Caco-2 (cell line): Measurements from ENCODE around the gene THEM4. TPM values are rescaled to one million over a fixed set of nuclear protein-coding genes. Genes with fewer than 3 reads are reported as not detected.

Experiments
- BruUV-seq: library from RNA; stranded (reverse); fragments of 400-500 nt; replicated peaks from 2 replicates; lab custom pipeline; 2021; lab: Mats Ljungman, UMichigan
- CTCF ChIA-PET: fragments of 300-600 bp; sonication (Branson Sonifier 250); formaldehyde crosslinking; loops from one replicate; lab custom pipeline; 2022; ENCODE audit warnings: antibody characterized with exemption; lab: Charles Lee
- POLR2A ChIA-PET: fragments of 300-600 bp; sonication (Branson Sonifier 250); formaldehyde crosslinking; loops from one replicate; lab custom pipeline; 2022; ENCODE audit warnings: antibody characterized with exemption; lab: Charles Lee
- DNase-seq, 2 experiments: peaks; one replicate each; pipeline versions ENCODE4 v3.0.0 to v3.0.0-alpha.2; 2020 to 2022
- H3K27me3 ChIP-seq: replicated peaks from 2 replicates; pipeline ENCODE4 v1.6.0; 2011; ENCODE audit warnings: low read length; ENCODE audit not compliant: control insufficient read depth, insufficient read depth
- H3K36me3 ChIP-seq: 2 replicates; pipeline ENCODE4 v1.5.1; 2011; ENCODE audit warnings: low read length; ENCODE audit not compliant: control insufficient read depth, insufficient read depth
- H3K4me1 ChIP-seq: fragments of 250-450 bp; sonication (Bioruptor Pico); 2 replicates; pipeline ENCODE4 v1.5.1; 2020; ENCODE audit warnings: mild to moderate bottlenecking
- H3K4me3 ChIP-seq: 2 replicates; pipeline ENCODE4 v1.5.1; 2011; ENCODE audit warnings: low read depth, mild to moderate bottlenecking, control low read depth, low read length
- H3K9me3 ChIP-seq: fragments of 250-450 bp; sonication (Bioruptor Pico); 2 replicates; pipeline ENCODE4 v1.5.1; 2020; ENCODE audit warnings: mild to moderate bottlenecking, moderate library complexity
- H3K27ac Mint-ChIP-seq: one replicate; pipeline ENCODE4 v1.8.0; 2022; ENCODE audit warnings: mixed read lengths; ENCODE audit not compliant: unreplicated experiment
- H3K27me3 Mint-ChIP-seq: one replicate; pipeline ENCODE4 v1.8.0; 2022; ENCODE audit warnings: mixed read lengths; ENCODE audit not compliant: insufficient read depth, unreplicated experiment
- H3K36me3 Mint-ChIP-seq: one replicate; pipeline ENCODE4 v1.8.0; 2022; ENCODE audit warnings: mild to moderate bottlenecking, mixed read lengths; ENCODE audit not compliant: insufficient read depth, unreplicated experiment
- H3K4me1 Mint-ChIP-seq: one replicate; pipeline ENCODE4 v1.8.0; 2022; ENCODE audit warnings: low read depth, mixed read lengths; ENCODE audit not compliant: unreplicated experiment
- H3K4me3 Mint-ChIP-seq: one replicate; pipeline ENCODE4 v1.8.0; 2022; ENCODE audit warnings: mild to moderate bottlenecking, moderate library complexity, mixed read lengths; ENCODE audit not compliant: unreplicated experiment
- H3K9me3 Mint-ChIP-seq: one replicate; pipeline ENCODE4 v1.8.0; 2022; ENCODE audit warnings: mixed read lengths; ENCODE audit not compliant: unreplicated experiment
- intact Hi-C: fragments of 100-400 bp; cut with micrococcal nuclease; formaldehyde crosslinking; loops from one replicate; pipeline ENCODE4 v1.10.0; 2022; ENCODE audit not compliant: unreplicated experiment
- total RNA-seq: library from RNA; stranded (reverse); gene quantifications from 2 replicates; pipeline ENCODE4 v1.2.3, GENCODE V29; 2022
- TF ChIP-seq, protein P1 (sequence below), 2 experiments: fragments of 200-600 bp in 1 of 2; IDR thresholded peaks; 1 replicate in 1 of 2; 2 replicates in 1 of 2; pipeline versions ENCODE4 v1.5.1 to v1.8.0; 2011 to 2022; ENCODE audit warnings: antibody characterized with exemption in 1 of 2, control low read depth in 1 of 2, inconsistent platforms in 1 of 2, low read depth in 1 of 2, low read length in 1 of 2, mild to moderate bottlenecking in 1 of 2, moderate library complexity in 1 of 2; ENCODE audit not compliant: insufficient read depth in 1 of 2, severe bottlenecking in 1 of 2, unreplicated experiment in 1 of 2

Gene THEM4
- total RNA-seq, 1 experiment from 2014 or later = 9.5 TPM

DNA sequence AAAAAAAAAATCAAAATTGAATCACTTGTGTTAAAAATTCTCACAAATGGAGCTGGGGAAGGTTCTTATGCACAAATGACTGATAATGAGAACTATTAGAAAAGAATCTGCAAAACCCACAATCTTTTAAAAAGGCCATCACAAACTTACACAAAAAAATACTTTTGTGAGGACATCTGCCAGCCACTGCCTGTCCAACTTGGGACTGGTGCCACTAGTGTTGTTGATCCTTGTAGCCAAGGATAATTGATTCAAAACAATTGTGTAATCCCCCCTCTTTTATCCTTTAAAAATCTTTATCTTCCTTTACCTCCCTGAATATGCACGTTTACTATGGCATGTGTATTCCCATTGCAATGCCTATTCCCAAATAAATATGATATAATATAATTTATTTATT lies 39.2 kb upstream of the THEM4 start:
- no peak overlapping the region for H3K4me3 ChIP-seq
- no peaks in the 10 kb centered on the region for H3K27me3 ChIP-seq
- CTCF ChIA-PET = no interaction called here
- BruUV-seq = no TSS peak
- no peaks in the 10 kb centered on the region for H3K9me3 Mint-ChIP-seq
- H3K27me3 Mint-ChIP-seq = no peaks in the 10 kb centered on the region
- intact Hi-C loops = no loop called here
- H3K4me1 ChIP-seq = peaks cover 5% of the 10 kb centered on the region; the same call in 1 of the 2 replicates
- no peaks in the 10 kb centered on the region for H3K9me3 ChIP-seq
- H3K4me3 Mint-ChIP-seq = no peak overlapping the region
- H3K36me3 Mint-ChIP-seq = no peaks in the 10 kb centered on the region
- no peak for DNase-seq
- H3K27ac Mint-ChIP-seq = no peak overlapping the region
- POLR2A ChIA-PET = no interaction called here
- no peaks in the 10 kb centered on the region for H3K36me3 ChIP-seq
- H3K4me1 Mint-ChIP-seq = peaks cover 15% of the 10 kb centered on the region
- TF ChIP-seq, protein P1, sequence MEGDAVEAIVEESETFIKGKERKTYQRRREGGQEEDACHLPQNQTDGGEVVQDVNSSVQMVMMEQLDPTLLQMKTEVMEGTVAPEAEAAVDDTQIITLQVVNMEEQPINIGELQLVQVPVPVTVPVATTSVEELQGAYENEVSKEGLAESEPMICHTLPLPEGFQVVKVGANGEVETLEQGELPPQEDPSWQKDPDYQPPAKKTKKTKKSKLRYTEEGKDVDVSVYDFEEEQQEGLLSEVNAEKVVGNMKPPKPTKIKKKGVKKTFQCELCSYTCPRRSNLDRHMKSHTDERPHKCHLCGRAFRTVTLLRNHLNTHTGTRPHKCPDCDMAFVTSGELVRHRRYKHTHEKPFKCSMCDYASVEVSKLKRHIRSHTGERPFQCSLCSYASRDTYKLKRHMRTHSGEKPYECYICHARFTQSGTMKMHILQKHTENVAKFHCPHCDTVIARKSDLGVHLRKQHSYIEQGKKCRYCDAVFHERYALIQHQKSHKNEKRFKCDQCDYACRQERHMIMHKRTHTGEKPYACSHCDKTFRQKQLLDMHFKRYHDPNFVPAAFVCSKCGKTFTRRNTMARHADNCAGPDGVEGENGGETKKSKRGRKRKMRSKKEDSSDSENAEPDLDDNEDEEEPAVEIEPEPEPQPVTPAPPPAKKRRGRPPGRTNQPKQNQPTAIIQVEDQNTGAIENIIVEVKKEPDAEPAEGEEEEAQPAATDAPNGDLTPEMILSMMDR (IDR thresholded peaks at IDR 0.05; ENCODE audit: insufficient read depth in 1 of 2, low read depth in 1 of 2, low read length in 1 of 2, severe bottlenecking in 1 of 2, unreplicated experiment in 1 of 2) = no peak

DNA sequence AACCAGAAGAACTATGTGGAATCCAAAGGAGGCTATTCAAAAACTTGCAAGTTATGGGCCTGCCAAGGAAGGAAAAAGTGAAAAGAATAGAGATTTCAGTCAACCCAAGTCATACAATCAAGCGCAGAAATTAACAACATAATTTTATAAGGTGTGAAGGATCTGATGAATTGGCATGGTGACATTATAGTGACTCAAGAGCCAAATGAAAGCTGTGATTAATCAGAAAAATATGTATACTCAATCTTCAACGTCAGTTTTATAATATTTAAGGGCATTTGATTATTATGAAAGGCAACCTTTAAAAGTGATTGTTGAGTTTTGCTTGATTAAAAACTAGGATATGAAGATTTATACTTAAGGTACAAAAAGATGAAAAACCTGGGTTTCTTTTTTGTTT lies 37.8 kb upstream of the THEM4 start:
- Histone ChIP-seq H3K27me3 (no peaks in the 10 kb centered on the region), H3K9me3 (no peaks in the 10 kb centered on the region), H3K4me1 (peaks cover 5% of the 10 kb centered on the region; the same call in 1 of the 2 replicates), H3K36me3 (no peaks in the 10 kb centered on the region), H3K4me3 (no peak overlapping the region)
- Mint-ChIP-seq H3K4me1 (peaks cover 15% of the 10 kb centered on the region), H3K27me3 (no peaks in the 10 kb centered on the region), H3K27ac (no peak overlapping the region), H3K9me3 (no peaks in the 10 kb centered on the region), H3K36me3 (no peaks in the 10 kb centered on the region), H3K4me3 (no peak overlapping the region)
- intact Hi-C loops = no loop called here
- DNase-seq = no peak
- ChIA-PET CTCF (no interaction called here), POLR2A (interaction anchor here (1.1 kb wide), 1 partner anchor 41 kb away, joined by 3 read pairs; no protein-coding TSS in a partner anchor)
- no TSS peak for BruUV-seq
- TF ChIP-seq, protein P1 (IDR thresholded peaks at IDR 0.05; ENCODE audit: insufficient read depth in 1 of 2, low read depth in 1 of 2, low read length in 1 of 2, severe bottlenecking in 1 of 2, unreplicated experiment in 1 of 2) = no peak

DNA sequence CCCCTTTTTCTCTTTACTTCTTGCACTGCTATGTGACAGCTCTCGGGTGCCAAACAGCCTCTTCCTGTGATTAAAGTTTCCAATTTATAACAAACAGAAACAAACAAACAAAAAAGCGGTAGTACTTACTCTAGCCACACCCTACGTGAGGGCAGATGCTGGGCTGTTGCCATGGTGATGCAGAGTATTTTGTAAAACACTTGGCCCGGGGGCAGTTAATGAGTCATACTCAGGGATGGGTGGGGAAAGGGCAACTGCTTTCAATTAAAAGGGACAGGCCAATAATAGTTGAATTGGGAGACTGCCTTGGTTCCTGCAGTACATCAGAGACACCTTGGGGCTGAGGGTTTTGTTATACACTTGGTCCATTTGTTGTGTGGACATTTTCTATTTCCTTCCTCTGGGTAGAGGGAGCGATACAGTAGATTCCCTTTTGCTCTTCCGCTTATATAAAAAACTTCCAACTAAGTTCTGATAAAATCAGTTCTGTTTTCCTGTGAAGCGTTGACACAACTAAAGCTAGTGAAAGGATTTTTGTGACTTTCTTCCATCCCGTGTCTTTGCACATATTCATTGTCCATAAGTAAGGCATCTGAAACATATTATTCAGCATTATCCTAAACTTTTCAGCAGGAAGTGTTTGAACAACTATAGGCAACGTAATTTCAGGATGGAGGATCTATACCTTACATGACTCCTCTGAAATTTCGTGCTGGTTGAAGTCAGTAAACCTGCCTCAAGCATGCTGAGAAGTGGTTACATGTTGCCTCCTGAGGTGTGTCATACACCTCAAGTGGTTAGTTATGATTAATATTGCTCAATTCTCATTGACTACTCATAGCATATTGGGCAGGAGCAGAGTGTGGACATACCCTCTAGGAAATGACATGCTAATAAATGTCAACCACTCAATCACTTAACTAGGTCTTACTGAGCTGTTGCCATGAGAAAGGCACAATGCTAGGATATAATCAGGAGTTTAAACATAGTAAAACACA lies 36.7 kb upstream of the THEM4 start:
- H3K36me3 Mint-ChIP-seq = no peaks in the 10 kb centered on the region
- H3K27ac Mint-ChIP-seq = peak overlapping the region; percentile 87
- Histone ChIP-seq H3K27me3 (no peaks in the 10 kb centered on the region), H3K4me1 (peaks cover 5% of the 10 kb centered on the region; the same call in 1 of the 2 replicates), H3K9me3 (no peaks in the 10 kb centered on the region), H3K36me3 (no peaks in the 10 kb centered on the region), H3K4me3 (no peak overlapping the region)
- ChIA-PET POLR2A (interaction anchor here (1.1 kb wide), 1 partner anchor 42 kb away, joined by 3 read pairs; no protein-coding TSS in a partner anchor), CTCF (no interaction called here)
- H3K4me1 Mint-ChIP-seq = peaks cover 20% of the 10 kb centered on the region
- TF ChIP-seq, protein P1 (IDR thresholded peaks at IDR 0.05; ENCODE audit: insufficient read depth in 1 of 2, low read depth in 1 of 2, low read length in 1 of 2, severe bottlenecking in 1 of 2, unreplicated experiment in 1 of 2) = no peak
- intact Hi-C loops = no loop called here
- H3K9me3 Mint-ChIP-seq = no peaks in the 10 kb centered on the region
- no TSS peak for BruUV-seq
- no peak overlapping the region for H3K4me3 Mint-ChIP-seq
- peak; percentile 80 to 82 for DNase-seq
- H3K27me3 Mint-ChIP-seq = no peaks in the 10 kb centered on the region
